GM19193 (cell line): Measurements from ENCODE around the gene SLAMF9.

Experiments used
- POLR2A ChIP-seq: IDR thresholded peaks from 4 replicates; pipeline ENCODE4 v1.6.1; 2011; ENCODE audit not compliant: insufficient read depth, insufficient read length; ENCODE audit errors: extremely low read depth

SLAMF9 gene

GRCh38 chr1:159982280-159982679 is 28.2 kb upstream of the SLAMF9 start:
- no peak for TF ChIP-seq POLR2A

- no peak for TF ChIP-seq POLR2A
Observed at GRCh38 chr1:159981351-159982055, 27.5 kb upstream of the SLAMF9 start.

GRCh38 chr1:159980786-159981185 is 26.7 kb upstream of the SLAMF9 start:
- TF ChIP-seq POLR2A: no peak

GRCh38 chr1:159980076-159980475 is 26.0 kb upstream of the SLAMF9 start:
- no peak for TF ChIP-seq POLR2A

- no peak for TF ChIP-seq POLR2A
Observed at GRCh38 chr1:159979257-159979656, 25.2 kb upstream of the SLAMF9 start.

GRCh38 chr1:159978107-159978398 is 24.0 kb upstream of the SLAMF9 start:
- TF ChIP-seq POLR2A: no peak

GRCh38 chr1:159977364-159978106 is 23.5 kb upstream of the SLAMF9 start:
- TF ChIP-seq POLR2A: no peak

GRCh38 chr1:159974350-159974965 is 20.4 kb upstream of the SLAMF9 start:
- TF ChIP-seq POLR2A: no peak

- no peak for TF ChIP-seq POLR2A
Observed at GRCh38 chr1:159973350-159973940, 19.4 kb upstream of the SLAMF9 start.

GRCh38 chr1:159972443-159973205 is 18.6 kb upstream of the SLAMF9 start:
- TF ChIP-seq POLR2A: no peak

- TF ChIP-seq POLR2A: no peak
Observed at GRCh38 chr1:159970932-159971342, 16.9 kb upstream of the SLAMF9 start.

GRCh38 chr1:159968901-159969300 is 14.9 kb upstream of the SLAMF9 start:
- no peak for TF ChIP-seq POLR2A

- no peak for TF ChIP-seq POLR2A
Observed at GRCh38 chr1:159965263-159965662, 11.2 kb upstream of the SLAMF9 start.

GRCh38 chr1:159964144-159964543 is 10.1 kb upstream of the SLAMF9 start:
- no peak for TF ChIP-seq POLR2A

GRCh38 chr1:159962176-159962575 is 8.1 kb upstream of the SLAMF9 start:
- TF ChIP-seq POLR2A: no peak
